ENCODE measurements around the gene VSIG10L2.

DNA sequence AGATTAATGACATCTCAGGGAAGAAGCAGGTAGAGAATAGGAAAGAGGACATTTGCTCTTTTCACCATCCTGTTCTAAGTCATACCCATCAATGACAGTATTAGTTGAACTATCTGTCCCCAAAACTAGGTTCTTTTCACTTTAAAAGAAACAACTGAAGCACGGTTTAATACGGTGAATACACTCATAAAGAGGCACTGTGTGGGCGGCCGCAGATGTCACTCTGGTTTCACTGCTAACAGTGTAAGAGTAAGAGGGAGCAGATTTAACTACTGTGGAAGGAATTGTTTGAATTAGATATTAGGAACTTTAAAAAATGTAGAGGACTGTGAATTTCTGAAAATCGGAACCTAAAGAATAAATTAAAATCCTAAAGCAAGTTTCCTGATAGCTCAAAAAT is 49.5 kb downstream of the VSIG10L2 start:
- TF ChIP-seq, protein P1, sequence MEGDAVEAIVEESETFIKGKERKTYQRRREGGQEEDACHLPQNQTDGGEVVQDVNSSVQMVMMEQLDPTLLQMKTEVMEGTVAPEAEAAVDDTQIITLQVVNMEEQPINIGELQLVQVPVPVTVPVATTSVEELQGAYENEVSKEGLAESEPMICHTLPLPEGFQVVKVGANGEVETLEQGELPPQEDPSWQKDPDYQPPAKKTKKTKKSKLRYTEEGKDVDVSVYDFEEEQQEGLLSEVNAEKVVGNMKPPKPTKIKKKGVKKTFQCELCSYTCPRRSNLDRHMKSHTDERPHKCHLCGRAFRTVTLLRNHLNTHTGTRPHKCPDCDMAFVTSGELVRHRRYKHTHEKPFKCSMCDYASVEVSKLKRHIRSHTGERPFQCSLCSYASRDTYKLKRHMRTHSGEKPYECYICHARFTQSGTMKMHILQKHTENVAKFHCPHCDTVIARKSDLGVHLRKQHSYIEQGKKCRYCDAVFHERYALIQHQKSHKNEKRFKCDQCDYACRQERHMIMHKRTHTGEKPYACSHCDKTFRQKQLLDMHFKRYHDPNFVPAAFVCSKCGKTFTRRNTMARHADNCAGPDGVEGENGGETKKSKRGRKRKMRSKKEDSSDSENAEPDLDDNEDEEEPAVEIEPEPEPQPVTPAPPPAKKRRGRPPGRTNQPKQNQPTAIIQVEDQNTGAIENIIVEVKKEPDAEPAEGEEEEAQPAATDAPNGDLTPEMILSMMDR (IDR thresholded peaks at IDR 0.05; ENCODE audit: low read depth, low read length): no peak
- no peak for TF ChIP-seq POLR2A (IDR thresholded peaks at IDR 0.05; ENCODE audit: extremely low read depth, insufficient read length)
- no peak for TF ChIP-seq MAX (IDR thresholded peaks at IDR 0.05; ENCODE audit: low read depth, low read length)
